Ishikawa (cell line): ENCODE measurements around the gene CD82.

Experiments
- CEBPB ChIP-seq: IDR thresholded peaks from 2 replicates; pipeline ENCODE4 v1.6.1; 2012
- CREB1 ChIP-seq: IDR thresholded peaks from 2 replicates; pipeline ENCODE4 v1.6.1; 2012; ENCODE audit warnings: low read depth
- EGR1 ChIP-seq: IDR thresholded peaks from 2 replicates; pipeline ENCODE4 v1.6.1; 2012
- EP300 ChIP-seq: IDR thresholded peaks from 2 replicates; pipeline ENCODE4 v1.6.1; 2012; ENCODE audit warnings: borderline replicate concordance
- RAD21 ChIP-seq: IDR thresholded peaks from 2 replicates; pipeline ENCODE4 v1.6.1; 2012; ENCODE audit warnings: low read depth
- TAF1 ChIP-seq: IDR thresholded peaks from 2 replicates; pipeline ENCODE4 v1.6.1; 2012; ENCODE audit warnings: low read depth, mild to moderate bottlenecking
- TCF12 ChIP-seq: IDR thresholded peaks from 2 replicates; pipeline ENCODE4 v1.6.1; 2012; ENCODE audit warnings: low read depth
- YY1 ChIP-seq: IDR thresholded peaks from 2 replicates; pipeline ENCODE4 v1.6.1; 2012; ENCODE audit warnings: low read depth
- ZBTB7A ChIP-seq: IDR thresholded peaks from 2 replicates; pipeline ENCODE4 v1.6.1; 2012; ENCODE audit warnings: low read depth
- TF ChIP-seq, protein P1 (sequence below): IDR thresholded peaks from 2 replicates; pipeline ENCODE4 v1.6.1; 2012
- TF ChIP-seq, protein P2 (sequence below): IDR thresholded peaks from 2 replicates; pipeline ENCODE4 v1.6.1; 2012; ENCODE audit warnings: low read depth, mild to moderate bottlenecking
- TF ChIP-seq, protein P3 (sequence below): IDR thresholded peaks from 2 replicates; pipeline ENCODE4 v1.6.1; 2012

DNA sequence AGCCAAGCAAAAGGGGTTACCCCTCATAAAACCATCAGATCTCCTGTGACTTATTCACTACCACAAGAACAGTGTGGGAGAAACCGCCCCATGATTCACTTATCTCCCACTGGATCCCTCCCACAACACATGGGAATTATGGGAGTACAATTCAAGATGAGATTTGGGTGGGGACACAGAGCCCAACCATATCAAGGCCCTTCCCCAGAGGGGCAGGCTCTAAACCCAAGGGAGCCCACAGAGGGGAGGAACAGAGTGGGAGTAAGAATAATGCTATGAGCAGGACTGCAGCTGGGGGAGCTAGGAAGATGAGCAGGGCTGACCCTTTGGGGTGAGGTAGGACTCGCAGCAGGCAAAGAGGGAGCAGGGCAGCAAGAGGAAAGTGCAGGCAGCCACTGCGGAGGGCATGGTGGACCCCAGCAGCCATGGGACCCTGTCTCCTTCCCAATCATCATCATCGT lies 59.3 kb downstream of the CD82 start:
- TF ChIP-seq, protein P1, sequence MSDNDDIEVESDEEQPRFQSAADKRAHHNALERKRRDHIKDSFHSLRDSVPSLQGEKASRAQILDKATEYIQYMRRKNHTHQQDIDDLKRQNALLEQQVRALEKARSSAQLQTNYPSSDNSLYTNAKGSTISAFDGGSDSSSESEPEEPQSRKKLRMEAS: no peak
- TF ChIP-seq, protein P2, sequence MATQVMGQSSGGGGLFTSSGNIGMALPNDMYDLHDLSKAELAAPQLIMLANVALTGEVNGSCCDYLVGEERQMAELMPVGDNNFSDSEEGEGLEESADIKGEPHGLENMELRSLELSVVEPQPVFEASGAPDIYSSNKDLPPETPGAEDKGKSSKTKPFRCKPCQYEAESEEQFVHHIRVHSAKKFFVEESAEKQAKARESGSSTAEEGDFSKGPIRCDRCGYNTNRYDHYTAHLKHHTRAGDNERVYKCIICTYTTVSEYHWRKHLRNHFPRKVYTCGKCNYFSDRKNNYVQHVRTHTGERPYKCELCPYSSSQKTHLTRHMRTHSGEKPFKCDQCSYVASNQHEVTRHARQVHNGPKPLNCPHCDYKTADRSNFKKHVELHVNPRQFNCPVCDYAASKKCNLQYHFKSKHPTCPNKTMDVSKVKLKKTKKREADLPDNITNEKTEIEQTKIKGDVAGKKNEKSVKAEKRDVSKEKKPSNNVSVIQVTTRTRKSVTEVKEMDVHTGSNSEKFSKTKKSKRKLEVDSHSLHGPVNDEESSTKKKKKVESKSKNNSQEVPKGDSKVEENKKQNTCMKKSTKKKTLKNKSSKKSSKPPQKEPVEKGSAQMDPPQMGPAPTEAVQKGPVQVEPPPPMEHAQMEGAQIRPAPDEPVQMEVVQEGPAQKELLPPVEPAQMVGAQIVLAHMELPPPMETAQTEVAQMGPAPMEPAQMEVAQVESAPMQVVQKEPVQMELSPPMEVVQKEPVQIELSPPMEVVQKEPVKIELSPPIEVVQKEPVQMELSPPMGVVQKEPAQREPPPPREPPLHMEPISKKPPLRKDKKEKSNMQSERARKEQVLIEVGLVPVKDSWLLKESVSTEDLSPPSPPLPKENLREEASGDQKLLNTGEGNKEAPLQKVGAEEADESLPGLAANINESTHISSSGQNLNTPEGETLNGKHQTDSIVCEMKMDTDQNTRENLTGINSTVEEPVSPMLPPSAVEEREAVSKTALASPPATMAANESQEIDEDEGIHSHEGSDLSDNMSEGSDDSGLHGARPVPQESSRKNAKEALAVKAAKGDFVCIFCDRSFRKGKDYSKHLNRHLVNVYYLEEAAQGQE: no peak
- TF ChIP-seq YY1 (no peak), ZBTB7A (no peak), TAF1 (no peak), CEBPB (no peak), CREB1 (no peak), EP300 (no peak), RAD21 (no peak), EGR1 (no peak), TCF12 (no peak)
- TF ChIP-seq, protein P3, sequence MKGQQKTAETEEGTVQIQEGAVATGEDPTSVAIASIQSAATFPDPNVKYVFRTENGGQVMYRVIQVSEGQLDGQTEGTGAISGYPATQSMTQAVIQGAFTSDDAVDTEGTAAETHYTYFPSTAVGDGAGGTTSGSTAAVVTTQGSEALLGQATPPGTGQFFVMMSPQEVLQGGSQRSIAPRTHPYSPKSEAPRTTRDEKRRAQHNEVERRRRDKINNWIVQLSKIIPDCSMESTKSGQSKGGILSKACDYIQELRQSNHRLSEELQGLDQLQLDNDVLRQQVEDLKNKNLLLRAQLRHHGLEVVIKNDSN: no peak
